ENCODE data around the gene ZNF608. TPM values are rescaled to one million over a fixed set of nuclear protein-coding genes. Genes with fewer than 3 reads are reported as not detected.
A peak's percentile ranks its signal among the peaks of the same experiment; 100 is the strongest.

Gene ZNF608
- total RNA-seq, 1 donor from 2014 or later, result 213 TPM

DNA sequence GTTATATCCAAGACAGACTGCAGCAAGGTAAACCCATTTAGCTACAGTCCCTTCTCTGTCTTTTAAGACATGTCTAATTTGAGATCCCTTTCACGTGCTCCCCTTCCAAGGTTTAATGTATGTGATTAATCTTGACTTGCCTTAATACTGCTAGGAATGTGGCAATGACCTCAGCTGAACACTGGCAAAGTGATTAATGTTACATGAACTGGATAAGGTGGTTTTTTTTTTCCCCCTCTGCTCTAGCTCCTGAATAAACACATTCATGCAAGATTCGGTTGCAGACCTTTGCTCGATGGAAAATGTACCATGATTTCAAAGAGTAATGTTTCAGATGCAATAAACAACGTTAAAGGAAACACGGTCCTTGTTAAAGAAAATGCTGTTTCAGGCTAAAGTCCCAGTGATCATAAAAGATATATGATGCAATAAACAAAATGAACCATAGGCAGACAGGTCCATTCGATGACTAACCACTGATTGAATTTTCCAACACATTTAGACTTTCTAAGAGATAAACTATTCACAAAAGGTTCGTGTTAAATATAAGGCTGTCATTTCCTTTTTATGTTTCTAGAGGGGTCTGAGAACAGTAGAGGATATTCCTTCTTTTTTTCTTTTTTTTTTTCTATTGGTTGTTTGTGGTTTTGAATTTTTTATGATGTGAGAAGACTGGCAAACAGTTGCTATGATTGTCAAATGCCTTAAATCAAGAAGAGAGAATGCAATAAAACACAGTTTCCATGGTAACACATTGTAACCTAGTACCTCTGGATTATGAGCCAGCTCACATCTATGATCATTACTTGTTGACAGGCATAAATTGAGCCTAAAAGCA lies 44.7 kb upstream of the ZNF608 start:
- H3K4me3 Mint-ChIP-seq, result no peak overlapping the region
- peaks cover 2% of the 10 kb centered on the region for H3K27me3 Mint-ChIP-seq (ENCODE audit: insufficient read depth, low read depth)
- H3K27ac ChIP-seq, result no peak overlapping the region
- H3K36me3 ChIP-seq, result no peaks in the 10 kb centered on the region
- no peaks in the 10 kb centered on the region for H3K27me3 ChIP-seq
- TF ChIP-seq EZH2phosphoT487 (IDR thresholded peaks at IDR 0.05) (no peak), EZH2 (IDR thresholded peaks at IDR 0.05) (no peak)
- TF ChIP-seq, protein P1, sequence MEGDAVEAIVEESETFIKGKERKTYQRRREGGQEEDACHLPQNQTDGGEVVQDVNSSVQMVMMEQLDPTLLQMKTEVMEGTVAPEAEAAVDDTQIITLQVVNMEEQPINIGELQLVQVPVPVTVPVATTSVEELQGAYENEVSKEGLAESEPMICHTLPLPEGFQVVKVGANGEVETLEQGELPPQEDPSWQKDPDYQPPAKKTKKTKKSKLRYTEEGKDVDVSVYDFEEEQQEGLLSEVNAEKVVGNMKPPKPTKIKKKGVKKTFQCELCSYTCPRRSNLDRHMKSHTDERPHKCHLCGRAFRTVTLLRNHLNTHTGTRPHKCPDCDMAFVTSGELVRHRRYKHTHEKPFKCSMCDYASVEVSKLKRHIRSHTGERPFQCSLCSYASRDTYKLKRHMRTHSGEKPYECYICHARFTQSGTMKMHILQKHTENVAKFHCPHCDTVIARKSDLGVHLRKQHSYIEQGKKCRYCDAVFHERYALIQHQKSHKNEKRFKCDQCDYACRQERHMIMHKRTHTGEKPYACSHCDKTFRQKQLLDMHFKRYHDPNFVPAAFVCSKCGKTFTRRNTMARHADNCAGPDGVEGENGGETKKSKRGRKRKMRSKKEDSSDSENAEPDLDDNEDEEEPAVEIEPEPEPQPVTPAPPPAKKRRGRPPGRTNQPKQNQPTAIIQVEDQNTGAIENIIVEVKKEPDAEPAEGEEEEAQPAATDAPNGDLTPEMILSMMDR (IDR thresholded peaks at IDR 0.05), result no peak
- peak overlapping the region; percentile 1 for H3K27ac Mint-ChIP-seq
- no peak overlapping the region for H3K4me3 ChIP-seq
- no peaks in the 10 kb centered on the region for H3K9me3 ChIP-seq (ENCODE audit: low read depth)
- no peaks in the 10 kb centered on the region for H3K79me2 ChIP-seq (ENCODE audit: low read depth)
- peaks cover 37% of the 10 kb centered on the region for H3K4me1 Mint-ChIP-seq
- peaks cover 3% of the 10 kb centered on the region for H3F3A ChIP-seq (ENCODE audit: low read depth)
- no peak for DNase-seq (ENCODE audit: low spot score)
- no peak overlapping the region for H3K4me2 ChIP-seq
- H3K9ac ChIP-seq, result no peak overlapping the region
- H3K36me3 Mint-ChIP-seq, result no peaks in the 10 kb centered on the region
- H4K20me1 ChIP-seq (ENCODE audit: low read depth), result no peaks in the 10 kb centered on the region
- peaks cover 4% of the 10 kb centered on the region for H3K9me3 Mint-ChIP-seq
- peaks cover 3% of the 10 kb centered on the region for H3K4me1 ChIP-seq
- H2AFZ ChIP-seq (replicated peaks), result no peak overlapping the region

DNA sequence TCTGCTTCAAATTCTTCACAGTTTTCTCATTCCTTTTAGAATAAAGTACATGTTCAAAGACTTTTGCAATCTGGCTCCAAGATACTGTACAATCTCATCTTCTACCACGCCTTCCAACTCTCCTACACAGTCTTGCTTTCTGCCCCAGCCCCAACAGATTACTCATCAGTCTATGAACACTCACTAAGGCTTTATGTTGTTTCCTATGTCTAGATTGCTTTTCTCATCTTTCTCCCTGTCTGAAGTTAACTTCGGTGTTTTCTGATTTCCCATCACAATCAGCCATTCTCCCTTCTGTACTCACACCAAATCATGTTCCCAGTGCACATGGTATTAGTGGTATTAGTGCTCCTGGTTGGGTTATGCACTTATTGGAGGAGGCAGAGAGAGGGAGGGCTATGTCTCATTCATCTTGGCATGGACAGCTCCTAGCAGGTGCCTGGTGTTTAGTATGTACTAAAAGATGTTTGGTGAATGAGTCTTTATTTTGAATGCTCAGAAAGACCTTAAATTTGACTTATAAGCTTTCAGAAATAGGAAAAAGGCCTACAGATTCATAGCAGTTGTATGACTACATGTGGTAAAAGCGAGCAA lies 44.0 kb upstream of the ZNF608 start:
- Histone ChIP-seq H3K9ac (no peak overlapping the region), H3K4me1 (peaks cover 3% of the 10 kb centered on the region), H3K79me2 (ENCODE audit: low read depth) (no peaks in the 10 kb centered on the region), H3K36me3 (no peaks in the 10 kb centered on the region), H2AFZ (replicated peaks) (no peak overlapping the region), H3K9me3 (ENCODE audit: low read depth) (no peaks in the 10 kb centered on the region), H4K20me1 (ENCODE audit: low read depth) (no peaks in the 10 kb centered on the region), H3K4me3 (no peak overlapping the region), H3K27ac (no peak overlapping the region), H3K27me3 (no peaks in the 10 kb centered on the region), H3K4me2 (no peak overlapping the region), H3F3A (ENCODE audit: low read depth) (peaks cover 3% of the 10 kb centered on the region)
- peaks cover 4% of the 10 kb centered on the region for H3K9me3 Mint-ChIP-seq
- no peak for DNase-seq (ENCODE audit: low spot score)
- no peak overlapping the region for H3K4me3 Mint-ChIP-seq
- H3K27me3 Mint-ChIP-seq (ENCODE audit: insufficient read depth, low read depth), result peaks cover 2% of the 10 kb centered on the region
- H3K27ac Mint-ChIP-seq, result no peak overlapping the region
- H3K4me1 Mint-ChIP-seq, result peaks cover 32% of the 10 kb centered on the region
- TF ChIP-seq EZH2phosphoT487 (IDR thresholded peaks at IDR 0.05), result no peak
- TF ChIP-seq, protein P1 (IDR thresholded peaks at IDR 0.05), result no peak
- TF ChIP-seq EZH2 (IDR thresholded peaks at IDR 0.05), result no peak
- H3K36me3 Mint-ChIP-seq, result no peaks in the 10 kb centered on the region

GRCh38 chr5:124789104-124789605 lies 42.7 kb upstream of the ZNF608 start:
- Histone ChIP-seq H2AFZ (replicated peaks) (no peak overlapping the region), H3K79me2 (ENCODE audit: low read depth) (no peaks in the 10 kb centered on the region), H3K27ac (no peak overlapping the region), H3F3A (ENCODE audit: low read depth) (peaks cover 3% of the 10 kb centered on the region), H3K9me3 (ENCODE audit: low read depth) (no peaks in the 10 kb centered on the region), H3K4me2 (no peak overlapping the region), H3K4me3 (no peak overlapping the region), H3K9ac (no peak overlapping the region), H3K4me1 (peaks cover 3% of the 10 kb centered on the region), H4K20me1 (ENCODE audit: low read depth) (no peaks in the 10 kb centered on the region), H3K36me3 (no peaks in the 10 kb centered on the region), H3K27me3 (no peaks in the 10 kb centered on the region)
- Mint-ChIP-seq H3K27me3 (ENCODE audit: insufficient read depth, low read depth) (peaks cover 2% of the 10 kb centered on the region), H3K4me1 (peaks cover 27% of the 10 kb centered on the region), H3K36me3 (no peaks in the 10 kb centered on the region), H3K9me3 (peaks cover 8% of the 10 kb centered on the region), H3K27ac (no peak overlapping the region), H3K4me3 (no peak overlapping the region)
- TF ChIP-seq EZH2 (IDR thresholded peaks at IDR 0.05), result no peak
- TF ChIP-seq, protein P1 (IDR thresholded peaks at IDR 0.05), result no peak
- no peak for TF ChIP-seq EZH2phosphoT487 (IDR thresholded peaks at IDR 0.05)
- DNase-seq (ENCODE audit: low spot score), result no peak

All from neural progenitor cell (in vitro differentiated cells).